Measurements from ENCODE around the gene GJB4. TPM values are rescaled to one million over a fixed set of nuclear protein-coding genes. Genes with fewer than 3 reads are reported as not detected.

The GJB4 gene
- total and polyA plus RNA-seq, 4 donors: not detected

DNA sequence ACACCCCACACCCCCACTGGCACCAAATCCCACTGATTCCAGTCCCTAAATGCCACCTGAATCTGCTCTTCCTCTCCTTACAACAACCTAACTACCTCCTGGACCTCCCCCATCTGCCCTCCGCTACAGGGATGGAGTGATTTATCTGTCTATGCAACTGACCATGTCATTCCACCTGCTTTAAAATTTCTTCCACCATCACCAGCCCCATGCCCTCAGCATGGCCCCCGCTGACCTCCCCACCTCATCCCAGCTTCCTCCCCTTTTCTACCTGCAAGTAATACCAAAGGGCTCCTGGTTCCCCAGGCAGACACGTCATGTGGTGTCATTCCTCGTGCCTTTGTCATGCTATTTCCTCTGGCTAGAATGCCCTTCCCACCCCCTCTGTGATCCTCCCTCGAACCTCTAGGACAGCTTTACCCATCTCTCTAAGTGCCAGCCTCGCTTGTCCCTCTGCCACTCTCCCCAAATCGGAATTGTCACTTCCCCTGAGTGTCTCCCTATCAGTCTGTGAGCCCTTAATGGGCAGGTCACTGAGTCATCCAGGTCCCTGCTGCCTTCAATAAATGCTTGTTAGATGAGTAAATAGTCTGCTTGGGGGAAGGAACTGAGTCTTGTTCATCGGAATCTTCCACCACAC is 3.7 kb downstream of the GJB4 start:
- no peaks in the 10 kb centered on the region for H3K4me1 ChIP-seq (ENCODE audit: control insufficient read depth in 4 of 4, insufficient read depth in 4 of 4, low read length in 3 of 4)
- WGBS: 44% methylated on average over 8 of the region's 8 CpGs
- TF ChIP-seq ZBTB33 (IDR thresholded peaks at IDR 0.05) (no peak), HNF4G (IDR thresholded peaks at IDR 0.05) (no peak), RAD21 (IDR thresholded peaks at IDR 0.05) (no peak)
- H3K27ac ChIP-seq (ENCODE audit: low read depth in 1 of 2, low read length in 2 of 2): no peak overlapping the region
- no peaks in the 10 kb centered on the region for H3K36me3 ChIP-seq (ENCODE audit: control insufficient read depth in 4 of 4, insufficient read depth in 3 of 4, low read depth in 1 of 4, low read length in 3 of 4)
- no peaks in the 10 kb centered on the region for H3K9me3 ChIP-seq (ENCODE audit: control insufficient read depth in 4 of 4, low read length in 3 of 4)
- H3K27me3 ChIP-seq (ENCODE audit: control insufficient read depth in 4 of 4, insufficient read depth in 4 of 4, low read length in 3 of 4): no peaks in the 10 kb centered on the region
- no peak overlapping the region for H3K9ac ChIP-seq (ENCODE audit: low read depth in 1 of 2, low read length in 2 of 2)
- no peak for DNase-seq (ENCODE audit: low spot score)
- no peak overlapping the region for H3K4me3 ChIP-seq (ENCODE audit: low read depth in 1 of 3, low read length in 3 of 3)

GRCh38 chr1:34768856-34769255 is 9.3 kb downstream of the GJB4 start:
- TF ChIP-seq GABPA (IDR thresholded peaks at IDR 0.05 in 1 of 2, conservative IDR thresholded peaks at IDR 0.05 in 1 of 2): no peak
- no peak for TF ChIP-seq YY1 (IDR thresholded peaks at IDR 0.05)
- TF ChIP-seq ZBTB33 (IDR thresholded peaks at IDR 0.05): no peak
- TF ChIP-seq HNF4G (IDR thresholded peaks at IDR 0.05): no peak
- TF ChIP-seq, protein P1, sequence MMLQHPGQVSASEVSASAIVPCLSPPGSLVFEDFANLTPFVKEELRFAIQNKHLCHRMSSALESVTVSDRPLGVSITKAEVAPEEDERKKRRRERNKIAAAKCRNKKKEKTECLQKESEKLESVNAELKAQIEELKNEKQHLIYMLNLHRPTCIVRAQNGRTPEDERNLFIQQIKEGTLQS (IDR thresholded peaks at IDR 0.05): no peak
- TF ChIP-seq EGR1 (IDR thresholded peaks at IDR 0.05; ENCODE audit: low read depth in 2 of 2): no peak
- TF ChIP-seq NR2F2 (IDR thresholded peaks at IDR 0.05): no peak
- no peak for TF ChIP-seq RAD21 (IDR thresholded peaks at IDR 0.05)
- no peak for TF ChIP-seq SP1 (IDR thresholded peaks at IDR 0.05)
- TF ChIP-seq REST (IDR thresholded peaks at IDR 0.05): no peak
- TF ChIP-seq JUND (IDR thresholded peaks at IDR 0.05): no peak
- no peak for TF ChIP-seq FOXA1 (IDR thresholded peaks at IDR 0.05)
- no peak for TF ChIP-seq CTCF (IDR thresholded peaks at IDR 0.05; ENCODE audit: low read depth, low read length, missing input control)
- TF ChIP-seq FOXA2 (IDR thresholded peaks at IDR 0.05): no peak
- no peak for TF ChIP-seq RXRA (IDR thresholded peaks at IDR 0.05)
- no peak for TF ChIP-seq TAF1 (conservative IDR thresholded peaks at IDR 0.05)
- no peak for TF ChIP-seq MAX (IDR thresholded peaks at IDR 0.05)
- no peak for TF ChIP-seq HNF4A (conservative IDR thresholded peaks at IDR 0.05)
- Histone ChIP-seq H3K4me1 (ENCODE audit: control insufficient read depth in 4 of 4, insufficient read depth in 4 of 4, low read length in 3 of 4) (no peaks in the 10 kb centered on the region), H3K36me3 (ENCODE audit: control insufficient read depth in 4 of 4, insufficient read depth in 3 of 4, low read depth in 1 of 4, low read length in 3 of 4) (peaks cover 0 to 4% (median 0%) of the 10 kb centered on the region in 4 donors), H3K9ac (ENCODE audit: low read depth in 1 of 2, low read length in 2 of 2) (no peak overlapping the region), H3K9me3 (ENCODE audit: control insufficient read depth in 4 of 4, low read length in 3 of 4) (no peaks in the 10 kb centered on the region), H3K4me3 (ENCODE audit: low read depth in 1 of 3, low read length in 3 of 3) (no peak overlapping the region), H3K27me3 (ENCODE audit: control insufficient read depth in 4 of 4, insufficient read depth in 4 of 4, low read length in 3 of 4) (no peaks in the 10 kb centered on the region), H3K27ac (ENCODE audit: low read depth in 1 of 2, low read length in 2 of 2) (no peak overlapping the region)
- 83% methylated on average over 3 of the region's 3 CpGs for WGBS
- no peak for DNase-seq (ENCODE audit: low spot score)
